ENCODE data around the gene AHCY.
"Not testable (repeated sequence)": the region's sequence is repeated elsewhere in the genome, so short reads cannot be mapped to it uniquely, and the experiment has no call there.

The AHCY gene

DNA sequence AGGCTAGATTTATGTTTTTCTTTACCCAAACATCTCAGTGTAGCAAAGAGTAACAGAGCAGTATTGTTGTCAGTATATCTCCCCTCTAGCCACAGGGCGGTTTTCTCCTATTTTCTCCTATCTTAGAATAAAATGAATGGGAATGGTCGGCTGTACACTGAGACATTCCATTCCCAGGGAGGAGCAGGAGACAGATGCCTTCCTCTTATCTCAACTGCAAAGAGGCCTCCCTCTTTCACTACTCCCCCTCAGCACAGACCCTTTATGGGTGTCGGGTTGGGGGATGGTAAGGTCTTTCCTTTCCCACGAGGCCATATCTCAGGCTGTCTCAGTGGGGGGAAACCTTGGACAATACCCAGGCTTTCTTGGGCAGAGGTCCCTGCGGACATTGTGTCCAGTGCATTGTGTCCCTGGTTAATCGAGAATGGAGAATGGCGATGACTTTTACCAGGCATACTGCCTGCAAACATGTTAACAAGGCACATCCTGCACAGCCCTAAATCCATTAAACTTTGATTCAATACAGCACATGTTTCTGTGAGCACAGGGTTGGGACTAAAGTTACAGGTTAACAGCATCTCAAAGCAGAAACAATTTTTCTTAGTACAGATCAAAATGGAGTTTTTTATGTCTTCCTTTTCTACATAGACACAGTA is 50.6 kb downstream of the AHCY start:
- not testable (repeated sequence) for DNase-seq

DNA sequence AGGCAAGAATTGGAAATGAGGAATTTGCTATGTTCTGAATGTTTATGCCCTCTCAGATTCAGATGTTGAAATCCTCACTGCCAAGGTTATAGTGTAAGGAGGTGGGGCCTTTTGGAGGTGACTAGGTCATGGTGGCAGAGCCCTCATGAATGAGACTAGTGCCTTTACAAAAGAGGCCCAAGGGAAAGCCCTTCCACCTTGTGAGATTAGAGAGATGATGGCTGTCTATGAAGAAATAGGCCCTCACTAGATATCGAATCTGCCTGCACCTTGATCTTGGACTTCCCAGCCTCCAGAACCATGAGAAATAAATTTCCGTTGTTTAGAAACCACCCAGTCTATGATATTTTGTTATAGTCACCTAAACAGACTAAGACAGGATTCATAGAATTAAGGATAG is 51.5 kb downstream of the AHCY start:
- no peak for DNase-seq

DNA sequence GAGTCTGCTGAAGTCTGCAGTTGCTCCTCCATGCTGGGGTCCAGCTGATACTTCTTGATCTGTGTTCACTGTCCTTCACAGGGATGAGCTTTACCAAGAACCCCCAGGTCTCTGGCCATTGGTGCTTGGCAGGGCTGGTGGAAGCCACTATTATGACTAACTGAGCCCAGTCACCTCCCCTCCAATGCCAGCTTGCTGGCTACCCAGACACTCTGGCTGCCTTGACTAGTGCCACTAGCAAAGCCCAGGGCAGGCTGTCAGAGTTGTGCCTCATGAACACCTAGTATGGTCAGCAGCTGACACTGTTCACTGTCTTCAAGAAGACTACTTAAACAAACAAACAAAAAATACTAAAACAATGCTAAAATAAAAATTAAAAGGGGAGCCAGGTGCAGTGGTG is 53.1 kb downstream of the AHCY start:
- no peak for DNase-seq

DNA sequence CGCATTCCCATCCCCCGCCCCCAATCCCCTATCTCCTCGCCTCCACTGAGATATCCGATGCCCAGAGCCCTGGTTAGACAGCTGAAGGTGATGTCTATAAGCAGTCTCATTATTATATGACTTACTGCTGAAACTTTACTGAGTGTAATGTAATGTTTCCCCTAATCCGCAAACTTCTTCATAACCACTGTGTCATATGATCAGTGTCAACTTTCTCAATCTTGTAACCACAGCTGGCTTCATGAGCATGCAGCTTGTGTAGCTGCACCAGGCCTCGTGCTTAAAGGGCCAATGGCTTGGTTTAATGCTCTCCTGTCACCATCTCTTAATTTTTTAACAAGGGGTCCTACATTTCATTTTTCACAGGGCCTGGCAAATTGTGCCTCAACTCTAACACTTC is 53.9 kb downstream of the AHCY start:
- DNase-seq: no peak

DNA sequence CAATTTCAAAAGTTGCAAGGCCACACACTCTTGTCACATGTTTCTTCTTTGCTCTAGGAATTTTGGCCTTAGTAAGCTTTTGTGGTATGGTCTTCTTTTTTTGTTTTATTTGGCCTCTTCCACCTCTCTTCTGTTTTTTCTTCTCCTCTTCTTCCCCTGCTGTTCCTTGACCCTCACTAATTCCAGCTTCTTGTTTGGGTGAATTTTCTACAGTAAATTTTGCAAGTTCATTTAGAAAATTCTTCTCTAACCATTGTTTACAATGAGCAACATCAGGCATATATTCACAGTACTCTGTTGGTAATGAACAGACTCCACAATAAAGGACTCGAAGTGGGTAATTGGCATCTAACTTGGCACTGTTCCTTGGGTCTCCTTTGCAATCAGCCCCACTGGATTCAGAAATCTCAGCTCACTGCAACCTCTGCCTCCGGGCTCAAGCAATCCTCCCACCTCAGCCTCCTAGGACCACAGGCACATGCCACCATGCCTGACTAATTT is 57.0 kb downstream of the AHCY start:
- no peak for DNase-seq

DNA sequence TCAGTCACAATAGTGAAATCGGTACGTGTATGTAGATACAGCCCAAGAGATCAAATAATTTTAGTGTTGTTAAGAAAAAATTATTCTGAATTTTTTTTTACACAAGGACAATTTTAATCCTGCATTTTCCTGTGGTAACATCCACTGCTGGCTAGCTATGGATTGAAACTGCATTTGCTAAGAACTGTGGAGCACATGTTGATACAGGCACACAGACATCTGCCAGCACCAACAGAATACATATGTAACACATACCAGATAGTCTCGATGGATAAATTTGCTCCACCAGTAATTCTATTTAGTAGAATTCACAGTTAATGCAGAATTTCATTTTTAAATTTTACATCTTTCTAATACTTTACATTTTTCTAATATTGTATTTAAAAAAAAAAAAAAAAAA is 59.8 kb downstream of the AHCY start:
- no peak for DNase-seq

DNA sequence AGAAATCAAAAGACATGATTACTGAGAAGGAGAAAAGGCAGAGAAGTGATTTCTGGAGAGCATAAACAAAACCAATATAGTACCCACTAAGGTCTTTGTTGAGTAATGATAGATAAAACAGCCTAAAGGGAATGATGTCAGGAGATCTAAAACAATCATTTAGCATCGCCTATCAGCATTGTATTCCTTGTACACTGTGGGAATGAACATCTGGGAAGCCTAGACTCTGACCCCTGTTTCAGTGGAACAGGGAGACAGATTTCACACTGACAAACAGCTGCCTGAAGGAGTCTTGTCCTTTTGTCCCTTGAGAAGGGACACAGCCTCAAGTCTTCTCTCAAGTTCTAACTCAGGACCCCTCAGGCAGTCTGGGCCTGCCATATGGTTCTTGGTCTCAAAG is 60.3 kb downstream of the AHCY start:
- no peak for DNase-seq

DNA sequence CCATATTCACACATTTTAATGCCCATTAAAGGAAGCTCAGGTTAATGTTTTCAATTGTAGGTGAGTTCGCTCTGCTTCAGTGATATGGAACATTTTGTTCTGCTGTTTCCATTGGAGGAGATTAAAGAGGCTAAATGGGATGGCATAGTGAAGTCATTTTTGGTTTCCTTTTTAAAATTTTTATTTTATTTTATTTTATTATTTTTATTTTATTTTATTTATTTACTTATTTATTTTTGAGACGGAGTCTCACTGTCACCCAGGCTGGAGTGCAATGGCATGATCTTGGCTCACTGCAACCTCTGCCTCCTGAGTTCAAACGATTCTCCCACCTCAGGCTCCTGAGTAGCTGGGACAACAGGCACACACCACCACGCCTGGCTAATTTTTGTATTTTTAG is 61.1 kb downstream of the AHCY start:
- DNase-seq: not testable (repeated sequence)

DNA sequence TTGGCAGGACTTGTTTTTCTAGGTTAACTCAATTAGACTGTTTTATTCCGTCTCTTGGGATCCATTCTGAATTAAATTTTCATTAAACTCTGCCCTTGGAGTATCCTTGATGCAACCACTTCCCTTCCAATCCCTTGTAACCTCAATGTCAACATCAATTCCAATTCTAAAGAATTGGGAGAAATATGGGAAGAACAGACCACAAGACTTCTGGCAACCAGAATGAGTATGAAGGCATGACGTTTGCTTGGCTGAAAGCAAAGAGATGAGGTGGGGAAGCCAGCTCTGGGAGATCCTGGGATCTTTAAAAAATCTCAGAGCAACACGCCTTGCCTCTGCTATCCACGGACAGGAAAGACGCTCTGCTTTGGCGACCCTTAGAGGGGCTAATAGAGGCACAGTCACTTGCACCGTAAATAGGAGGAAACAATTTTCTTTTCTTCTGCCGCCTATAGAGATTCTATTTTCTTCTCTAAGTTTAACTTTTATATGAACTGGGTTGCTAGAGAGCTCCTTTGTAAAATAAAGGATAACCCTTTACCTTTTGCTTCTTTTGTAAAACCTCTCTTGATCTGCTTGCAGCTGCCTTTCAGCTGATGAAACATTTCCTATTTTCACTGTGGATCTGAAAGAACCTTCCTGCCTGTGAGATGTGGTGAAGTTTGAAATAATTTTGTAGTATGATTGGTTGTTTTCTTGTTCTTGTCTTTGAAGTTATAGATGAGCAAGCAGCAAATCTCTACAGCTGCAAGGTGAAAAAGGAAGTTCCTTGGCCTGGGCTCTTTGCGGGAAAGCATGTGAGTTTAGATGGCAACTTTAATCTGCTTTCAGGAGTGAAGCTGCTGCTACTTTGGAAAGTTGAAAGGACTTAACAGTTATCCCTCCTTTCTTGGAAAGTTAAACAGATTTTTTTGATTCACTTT is 62.2 kb downstream of the AHCY start, which contains the start of gene ASIP:
TSS of gene ASIP (plus strand) at position 731 of the 923 bp plus-strand sequence. CDS start 18,952 bp downstream, outside the sequence.
- no peak for DNase-seq

DNA sequence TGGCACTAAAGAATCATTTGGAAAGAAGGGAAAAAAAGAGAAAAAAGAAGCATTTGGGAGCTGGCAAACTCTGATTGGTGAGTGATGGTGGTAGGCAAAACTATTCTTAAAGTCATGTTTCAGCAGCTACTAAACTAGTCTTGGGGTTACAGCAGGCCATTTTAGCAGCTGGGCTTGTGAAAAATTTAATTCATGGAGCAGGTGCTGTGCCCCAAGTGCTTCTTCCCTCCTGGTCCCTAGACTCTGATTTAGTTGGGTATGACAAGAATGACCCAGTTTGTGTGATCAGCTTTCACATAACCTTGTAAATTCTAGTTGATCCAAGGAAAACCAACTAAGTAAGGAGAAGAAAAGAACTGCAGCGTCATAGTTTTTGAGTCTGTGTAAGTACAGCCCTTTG is 63.0 kb downstream of the AHCY start:
- no peak for DNase-seq

DNA sequence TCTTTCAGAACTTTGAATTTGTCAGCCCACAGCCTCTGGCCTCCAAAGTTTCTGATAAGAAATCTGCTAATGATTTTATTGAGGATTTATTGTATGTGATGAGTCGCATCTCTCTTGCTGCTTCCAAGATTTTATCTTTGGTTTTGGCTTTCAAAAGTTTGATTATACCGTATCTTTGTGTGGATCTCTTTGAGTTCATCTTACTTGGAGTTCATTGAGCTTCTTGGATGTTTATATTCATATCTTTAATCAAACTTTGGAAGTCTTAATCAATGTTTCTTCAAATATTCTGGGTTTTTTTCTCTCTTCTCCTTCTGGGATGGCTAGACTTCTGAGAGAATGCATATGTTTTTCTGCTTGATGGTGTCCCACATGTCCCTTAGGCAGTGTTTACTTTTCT is 65.2 kb downstream of the AHCY start:
- no peak for DNase-seq

DNA sequence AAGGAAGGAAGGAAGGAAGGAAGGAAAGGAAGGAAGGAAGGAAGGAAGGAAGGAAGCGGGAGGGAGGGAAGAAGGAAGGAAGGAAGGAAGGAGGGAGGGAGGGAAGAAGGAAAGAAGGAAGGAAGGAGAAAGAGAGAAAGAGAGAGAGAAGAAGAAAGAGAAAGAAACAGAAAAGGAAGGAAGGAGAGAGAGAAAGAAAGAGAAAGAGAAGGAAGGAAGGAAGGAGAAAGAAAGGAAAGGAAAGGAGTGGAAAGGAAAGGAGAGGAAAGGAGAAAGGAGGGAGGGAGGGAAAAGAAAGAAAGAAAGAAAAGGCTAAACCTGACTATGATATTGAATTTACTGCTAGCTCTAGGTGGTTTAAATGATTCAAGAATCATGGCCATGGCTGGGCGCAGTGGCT is 67.3 kb downstream of the AHCY start:
- no peak for DNase-seq

DNA sequence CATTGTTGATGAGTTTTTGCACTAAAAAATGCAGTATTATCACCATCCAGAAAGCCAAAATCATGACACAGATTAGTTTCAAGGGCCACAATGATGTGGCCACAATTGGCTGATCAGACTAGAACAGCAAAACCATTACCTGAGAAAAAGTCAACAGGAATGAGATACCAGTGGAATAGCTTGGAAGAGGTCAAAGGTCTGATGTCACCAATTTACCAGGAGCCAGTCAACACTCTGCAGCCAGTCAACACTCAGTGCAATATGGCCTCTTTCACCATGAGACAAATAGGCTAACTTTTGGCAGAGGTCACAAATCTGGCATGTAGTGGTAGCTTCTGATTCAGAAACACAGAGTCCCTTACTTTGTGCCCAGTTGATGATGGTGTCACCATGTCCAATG is 69.5 kb downstream of the AHCY start:
- no peak for DNase-seq

DNA sequence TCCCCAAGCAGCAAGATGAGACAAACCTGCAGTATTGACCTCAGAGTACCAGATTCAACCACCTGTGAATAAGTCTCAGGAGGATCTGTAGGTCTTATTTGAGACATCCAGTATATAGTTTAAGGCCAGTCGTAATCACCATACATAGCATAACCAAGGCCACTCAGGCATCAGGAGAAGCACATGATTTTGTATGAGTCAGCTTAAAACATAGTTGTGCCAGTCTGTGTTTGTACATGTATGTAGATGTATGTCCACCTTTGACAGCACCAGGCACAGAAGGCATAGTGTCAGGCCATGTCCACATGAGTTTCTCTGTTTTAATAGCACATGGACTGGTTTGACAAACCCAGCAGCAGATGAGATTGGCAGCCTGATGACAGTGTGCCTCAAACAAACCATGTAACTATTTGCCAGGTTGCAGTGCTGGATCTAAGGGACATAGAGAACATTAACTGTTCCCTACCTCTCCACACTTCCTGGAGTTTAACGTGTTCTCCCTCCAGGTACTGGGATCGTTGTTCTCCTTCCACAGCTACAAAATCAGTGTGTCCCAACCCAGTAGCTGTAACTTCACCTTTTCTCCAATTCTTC is 70.6 kb downstream of the AHCY start:
- no peak for DNase-seq

DNA sequence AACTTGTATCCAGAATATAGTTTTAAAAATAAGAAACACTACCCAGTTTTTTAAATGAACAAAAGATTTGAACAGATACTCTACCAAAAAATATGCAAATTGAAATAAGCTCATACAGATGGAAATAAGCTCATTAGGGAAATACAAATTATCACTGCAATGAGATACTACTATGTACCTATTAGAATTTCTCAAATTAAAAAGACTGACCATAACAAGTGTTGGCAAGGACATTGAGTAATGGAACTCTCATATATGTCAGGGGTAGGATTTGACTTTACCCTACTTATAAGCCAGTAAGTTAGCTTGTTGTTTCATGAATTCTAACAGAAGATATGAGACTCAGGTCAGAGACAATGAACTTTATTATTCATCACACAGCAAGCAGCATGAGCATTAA is 71.5 kb downstream of the AHCY start:
- DNase-seq: no peak
